HepG2 (cell line): ENCODE measurements around the gene KCNK7. TPM values are rescaled to one million over a fixed set of nuclear protein-coding genes. Genes with fewer than 3 reads are reported as not detected.

Source experiments
- ATF1 ChIP-seq: IDR thresholded peaks from 2 replicates; pipeline ENCODE4 v1.6.1; 2016; ENCODE audit warnings: mild to moderate bottlenecking, control low read depth
- DMAP1 ChIP-seq: IDR thresholded peaks from 2 replicates; pipeline ENCODE4 v1.6.1; 2016
- EHMT2 ChIP-seq: fragments of 200-600 bp; sonication (generic); IDR thresholded peaks from 2 replicates; pipeline ENCODE4 v1.7.0; 2017; ENCODE audit warnings: antibody characterized with exemption, low read depth, low read length, borderline replicate concordance
- ERF ChIP-seq: IDR thresholded peaks from 2 replicates; pipeline ENCODE4 v1.6.1; 2018; ENCODE audit warnings: missing biosample characterization, missing genetic modification reagents
- FOSL2 ChIP-seq: sonication (generic); formaldehyde crosslinking; IDR thresholded peaks from 2 replicates; pipeline ENCODE4 v1.4.0; 2020; ENCODE audit warnings: missing genetic modification reagents
- KAT8 ChIP-seq: IDR thresholded peaks from 2 replicates; pipeline ENCODE4 v1.6.1; 2016; ENCODE audit warnings: missing genetic modification reagents, missing compliant biosample characterization
- KLF12 ChIP-seq: sonication (generic); formaldehyde crosslinking; IDR thresholded peaks from 2 replicates; pipeline ENCODE4 v1.4.0; 2020; ENCODE audit warnings: missing genetic modification reagents, borderline replicate concordance
- MAX ChIP-seq: IDR thresholded peaks from 2 replicates; pipeline ENCODE4 v1.6.1; 2012; ENCODE audit warnings: inconsistent platforms
- NFKB2 ChIP-seq: sonication (generic); formaldehyde crosslinking; IDR thresholded peaks from 2 replicates; pipeline ENCODE4 v1.4.0; 2020; ENCODE audit warnings: missing genetic modification reagents, borderline replicate concordance
- NFRKB ChIP-seq: fragments of 450-650 bp; IDR thresholded peaks from 2 replicates; pipeline ENCODE4 v1.6.1; 2017
- PHB2 ChIP-seq: fragments of 450-650 bp; IDR thresholded peaks from 2 replicates; pipeline ENCODE4 v1.6.1; 2018; ENCODE audit not compliant: partially characterized antibody
- TSC22D2 ChIP-seq: sonication (generic); formaldehyde crosslinking; IDR thresholded peaks from 2 replicates; pipeline ENCODE4 v1.5.1; 2020; ENCODE audit warnings: missing genetic modification reagents, mild to moderate bottlenecking, borderline replicate concordance
- ZNF224 ChIP-seq: sonication (generic); formaldehyde crosslinking; IDR thresholded peaks from 2 replicates; pipeline ENCODE4 v1.5.0; 2020; ENCODE audit warnings: mild to moderate bottlenecking, missing genetic modification reagents
- ZNF329 ChIP-seq: sonication (generic); formaldehyde crosslinking; IDR thresholded peaks from 2 replicates; pipeline ENCODE4 v1.9.0; 2021; ENCODE audit warnings: low read depth, mild to moderate bottlenecking, missing genetic modification reagents
- ZNF451 ChIP-seq: sonication (generic); formaldehyde crosslinking; IDR thresholded peaks from 2 replicates; pipeline ENCODE4 v1.5.0; 2020; ENCODE audit warnings: mild to moderate bottlenecking, missing genetic modification reagents
- ZNF513 ChIP-seq: sonication (generic); formaldehyde crosslinking; conservative IDR thresholded peaks from 2 replicates; pipeline ENCODE4 v1.5.0; 2020; ENCODE audit warnings: missing genetic modification reagents
- ZNF530 ChIP-seq: sonication (generic); formaldehyde crosslinking; IDR thresholded peaks from 2 replicates; pipeline ENCODE4 v1.5.0; 2020; ENCODE audit warnings: low read depth, mild to moderate bottlenecking, missing genetic modification reagents
- ZNF598 ChIP-seq: sonication (generic); formaldehyde crosslinking; IDR thresholded peaks from 2 replicates; pipeline ENCODE4 v1.5.1; 2020; ENCODE audit warnings: mild to moderate bottlenecking, missing genetic modification reagents, borderline replicate concordance
- ZNF674 ChIP-seq: sonication (generic); formaldehyde crosslinking; IDR thresholded peaks from 2 replicates; pipeline ENCODE4 v1.5.0; 2020; ENCODE audit warnings: low read depth, mild to moderate bottlenecking, missing genetic modification reagents
- ZNF773 ChIP-seq: sonication (generic); formaldehyde crosslinking; IDR thresholded peaks from 2 replicates; pipeline ENCODE4 v1.4.0; 2020; ENCODE audit warnings: missing genetic modification reagents, borderline replicate concordance
- ZNF800 ChIP-seq: sonication (generic); formaldehyde crosslinking; IDR thresholded peaks from 2 replicates; pipeline ENCODE4 v1.4.0; 2020; ENCODE audit warnings: missing genetic modification reagents
- ZSCAN22 ChIP-seq: sonication (generic); formaldehyde crosslinking; IDR thresholded peaks from 2 replicates; pipeline ENCODE4 v1.4.0; 2020; ENCODE audit warnings: mild to moderate bottlenecking, missing genetic modification reagents
- ZSCAN25 ChIP-seq: sonication (generic); formaldehyde crosslinking; IDR thresholded peaks from 2 replicates; pipeline ENCODE4 v1.8.0; 2022; ENCODE audit warnings: mild to moderate bottlenecking, missing genetic modification reagents
- polyA plus RNA-seq, 8 experiments: library from polyadenylated mRNA; depleted of rRNA in 3 of 8; stranded (reverse) in 7 of 8; unstranded in 1 of 8; fragments of >200 nt; fragmentation: Illumina TruSeq in 4 of 8; extraction: Trizol in 4 of 8; gene quantifications; 2 replicates each; pipeline versions ENCODE4 v1.2.1 to v1.2.3, GENCODE V29; 2011 to 2016; ENCODE audit warnings: low read depth in 4 of 8, missing spikeins in 1 of 8, mixed read lengths in 1 of 8; ENCODE audit not compliant: insufficient read depth in 1 of 8
- total RNA-seq, 5 experiments: library from RNA; depleted of rRNA; stranded (reverse); fragments of >200 nt; fragmentation: Illumina TruSeq; extraction: Trizol; gene quantifications; 2 replicates each; pipeline ENCODE4 v1.2.3, GENCODE V29; 2016; ENCODE audit warnings: low read depth in 1 of 5
- TF ChIP-seq, protein P1 (sequence below): IDR thresholded peaks from 2 replicates; pipeline ENCODE4 v1.6.1; 2016; ENCODE audit warnings: mild to moderate bottlenecking
- TF ChIP-seq, protein P2 (sequence below): sonication (generic); IDR thresholded peaks from 2 replicates; pipeline ENCODE4 v1.6.1; 2016; ENCODE audit warnings: low read depth, borderline replicate concordance
- TF ChIP-seq, protein P3 (sequence below): sonication (generic); formaldehyde crosslinking; IDR thresholded peaks from 2 replicates; pipeline ENCODE4 v1.4.0; 2020; ENCODE audit warnings: missing genetic modification reagents

KCNK7 gene
- total and polyA plus RNA-seq, 2 of the 13 experiments (the other 11 are each of a cell fraction or from before 2014, with no cell fraction given): 0.11 TPM; not detected in 1

DNA sequence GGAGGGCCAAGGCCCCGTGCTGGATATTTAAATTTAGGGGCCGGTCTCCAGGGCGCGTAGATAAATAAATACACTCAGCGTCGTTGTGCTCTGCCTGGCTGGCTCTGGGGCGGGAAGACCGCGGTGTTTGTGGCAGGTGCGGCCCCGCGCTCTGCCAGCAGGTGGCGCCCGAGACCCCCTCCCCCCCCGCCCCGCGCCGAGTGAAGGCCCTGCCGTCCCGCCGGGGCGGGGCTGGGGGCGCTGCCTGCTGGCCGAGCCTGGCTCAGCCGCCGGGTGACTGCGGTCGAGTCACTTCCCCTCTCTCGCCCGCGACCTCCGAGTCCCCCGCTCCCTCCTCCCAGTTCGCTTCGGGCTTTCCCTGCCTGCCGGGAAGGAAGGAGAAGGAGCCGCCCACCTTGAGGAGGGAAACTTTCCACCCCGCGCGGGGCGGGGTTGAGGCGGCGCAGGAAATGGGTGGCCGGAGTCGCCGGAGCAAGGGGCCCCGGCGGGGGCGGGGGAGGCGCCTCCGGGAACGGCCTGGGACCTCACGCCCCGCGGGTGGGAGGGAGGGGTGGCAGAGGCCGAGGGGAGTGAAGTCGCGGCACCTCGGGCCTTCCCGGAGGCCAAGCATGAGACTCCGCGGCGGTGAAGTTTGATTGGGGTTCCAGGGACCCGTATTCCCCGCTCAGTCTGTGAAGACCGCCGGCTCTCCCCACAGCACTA, 21.3 kb downstream of the KCNK7 start (continued):
- TF ChIP-seq ERF (CRISPR knock-in tag) (no peak), FOSL2 (CRISPR knock-in tag) (peak; percentile 10; the same call in 1 of the 2 replicates), ZSCAN25 (CRISPR knock-in tag) (no peak), ZNF513 (CRISPR knock-in tag) (no peak), ZNF224 (CRISPR knock-in tag) (no peak), MAX (peak; percentile 55), PHB2 (no peak), ZNF773 (CRISPR knock-in tag) (no peak), ZNF598 (CRISPR knock-in tag) (peak; percentile 67; the same call in 1 of the 2 replicates), ZNF329 (CRISPR knock-in tag) (no peak), KLF12 (CRISPR knock-in tag) (peak; percentile 61; the same call in 1 of the 2 replicates), DMAP1 (CRISPR knock-in tag) (peak; percentile 51; the same call in 1 of the 2 replicates), ZNF451 (CRISPR knock-in tag) (no peak; the same call in 1 of the 2 replicates), TSC22D2 (CRISPR knock-in tag) (no peak), ZSCAN22 (no peak), ZNF800 (CRISPR knock-in tag) (no peak), NFRKB (no peak), NFKB2 (CRISPR knock-in tag) (0 out of 2 replicates have a peak, but pooled peaks have one; percentile 22), ZNF674 (CRISPR knock-in tag) (no peak), EHMT2 (no peak), ATF1 (no peak), KAT8 (CRISPR knock-in tag) (no peak), ZNF530 (CRISPR knock-in tag) (no peak)
- TF ChIP-seq, protein P1, sequence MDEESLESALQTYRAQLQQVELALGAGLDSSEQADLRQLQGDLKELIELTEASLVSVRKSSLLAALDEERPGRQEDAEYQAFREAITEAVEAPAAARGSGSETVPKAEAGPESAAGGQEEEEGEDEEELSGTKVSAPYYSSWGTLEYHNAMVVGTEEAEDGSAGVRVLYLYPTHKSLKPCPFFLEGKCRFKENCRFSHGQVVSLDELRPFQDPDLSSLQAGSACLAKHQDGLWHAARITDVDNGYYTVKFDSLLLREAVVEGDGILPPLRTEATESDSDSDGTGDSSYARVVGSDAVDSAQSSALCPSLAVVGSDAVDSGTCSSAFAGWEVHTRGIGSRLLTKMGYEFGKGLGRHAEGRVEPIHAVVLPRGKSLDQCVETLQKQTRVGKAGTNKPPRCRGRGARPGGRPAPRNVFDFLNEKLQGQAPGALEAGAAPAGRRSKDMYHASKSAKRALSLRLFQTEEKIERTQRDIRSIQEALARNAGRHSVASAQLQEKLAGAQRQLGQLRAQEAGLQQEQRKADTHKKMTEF (CRISPR knock-in tag): peak; percentile 51; the same call in 1 of the 2 replicates
- TF ChIP-seq, protein P2, sequence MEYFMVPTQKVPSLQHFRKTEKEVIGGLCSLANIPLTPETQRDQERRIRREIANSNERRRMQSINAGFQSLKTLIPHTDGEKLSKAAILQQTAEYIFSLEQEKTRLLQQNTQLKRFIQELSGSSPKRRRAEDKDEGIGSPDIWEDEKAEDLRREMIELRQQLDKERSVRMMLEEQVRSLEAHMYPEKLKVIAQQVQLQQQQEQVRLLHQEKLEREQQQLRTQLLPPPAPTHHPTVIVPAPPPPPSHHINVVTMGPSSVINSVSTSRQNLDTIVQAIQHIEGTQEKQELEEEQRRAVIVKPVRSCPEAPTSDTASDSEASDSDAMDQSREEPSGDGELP: no peak; the same call in 1 of the 2 replicates
- TF ChIP-seq, protein P3, sequence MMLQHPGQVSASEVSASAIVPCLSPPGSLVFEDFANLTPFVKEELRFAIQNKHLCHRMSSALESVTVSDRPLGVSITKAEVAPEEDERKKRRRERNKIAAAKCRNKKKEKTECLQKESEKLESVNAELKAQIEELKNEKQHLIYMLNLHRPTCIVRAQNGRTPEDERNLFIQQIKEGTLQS (CRISPR knock-in tag): no peak; the same call in 1 of the 2 replicates
